GM21528 (cell line): ENCODE data around the gene DOCK9.

Experiments
- ATAC-seq: cut with Tn5 transposase; IDR thresholded peaks from one replicate; pipeline ENCODE4 v1.9.1; 2021; ENCODE audit warnings: mild to moderate bottlenecking, moderate library complexity; ENCODE audit not compliant: unreplicated experiment, low FRiP score

The DOCK9 gene

GRCh38 chr13:98869408-98870090, 108.3 kb downstream of the DOCK9 start:
- no peak for ATAC-seq

- no peak for ATAC-seq
These were observed 108.9 kb downstream of the DOCK9 start for GRCh38 chr13:98868932-98869331.

GRCh38 chr13:98866882-98867281, 111.0 kb downstream of the DOCK9 start:
- no peak for ATAC-seq

GRCh38 chr13:98860491-98860890, 117.4 kb downstream of the DOCK9 start:
- ATAC-seq, result no peak

- no peak for ATAC-seq
These were observed 119.7 kb downstream of the DOCK9 start for GRCh38 chr13:98858191-98858590.

GRCh38 chr13:98856983-98857382, 120.9 kb downstream of the DOCK9 start:
- no peak for ATAC-seq

GRCh38 chr13:98854448-98854847, 123.4 kb downstream of the DOCK9 start:
- ATAC-seq, result no peak

- peak; percentile 100 for ATAC-seq
These were observed 124.1 kb downstream of the DOCK9 start for GRCh38 chr13:98853771-98854221.

GRCh38 chr13:98851276-98851675, 126.6 kb downstream of the DOCK9 start:
- no peak for ATAC-seq

GRCh38 chr13:98848746-98849145, 129.1 kb downstream of the DOCK9 start:
- no peak for ATAC-seq

- no peak for ATAC-seq
These were observed 130.1 kb downstream of the DOCK9 start for GRCh38 chr13:98847780-98848179.

- ATAC-seq, result no peak
These were observed 130.9 kb downstream of the DOCK9 start for GRCh38 chr13:98846986-98847385.

- no peak for ATAC-seq
These were observed 131.3 kb downstream of the DOCK9 start for GRCh38 chr13:98846521-98846920.

- ATAC-seq, result no peak
These were observed 132.1 kb downstream of the DOCK9 start for GRCh38 chr13:98845742-98846141.

- ATAC-seq, result no peak
These were observed 133.8 kb downstream of the DOCK9 start for GRCh38 chr13:98844021-98844420.

GRCh38 chr13:98843482-98843877, 134.4 kb downstream of the DOCK9 start:
- ATAC-seq, result no peak

GRCh38 chr13:98842858-98843481, 134.9 kb downstream of the DOCK9 start:
- ATAC-seq, result peak; percentile 87

GRCh38 chr13:98842070-98842469, 135.8 kb downstream of the DOCK9 start:
- ATAC-seq, result no peak

GRCh38 chr13:98839856-98840769, 137.8 kb downstream of the DOCK9 start:
- peak; percentile 90 for ATAC-seq

- no peak for ATAC-seq
These were observed 139.1 kb downstream of the DOCK9 start for GRCh38 chr13:98838776-98839175.

- ATAC-seq, result no peak
These were observed 140.0 kb downstream of the DOCK9 start for GRCh38 chr13:98837896-98838295.
